MCF 10A (cell line): ENCODE data around the gene SLC6A19. TPM values are rescaled to one million over a fixed set of nuclear protein-coding genes. Genes with fewer than 3 reads are reported as not detected.

ENCODE experiments used
- BruUV-seq: library from RNA; stranded (reverse); fragments of 400-500 nt; replicated peaks from 2 replicates; lab custom pipeline; 2021; lab: Mats Ljungman, UMichigan
- CTCF ChIA-PET: fragments of 300-600 bp; sonication (Branson Sonifier 250); formaldehyde crosslinking; extraction: SDS; loops from one replicate; lab custom pipeline; 2021; ENCODE audit warnings: antibody characterized with exemption, inconsistent platforms; lab: Yijun Ruan, JAX
- POLR2A ChIA-PET: fragments of 300-600, 350-650 bp; sonication (Branson Sonifier 250); formaldehyde crosslinking; extraction: SDS; loops from one replicate; lab custom pipeline; 2020; ENCODE audit warnings: antibody characterized with exemption, inconsistent platforms; lab: Yijun Ruan, JAX
- DNase-seq: peaks from one replicate; pipeline ENCODE4 v3.0.0-alpha.2; 2018; ENCODE audit not compliant: unreplicated experiment
- H3K27ac Mint-ChIP-seq: one replicate; pipeline ENCODE4 v1.8.0; 2022; ENCODE audit warnings: mild to moderate bottlenecking, low read depth, mixed read lengths; ENCODE audit not compliant: unreplicated experiment
- H3K27me3 Mint-ChIP-seq: one replicate; pipeline ENCODE4 v1.8.0; 2022; ENCODE audit warnings: mixed read lengths; ENCODE audit not compliant: insufficient read depth, unreplicated experiment
- H3K36me3 Mint-ChIP-seq: one replicate; pipeline ENCODE4 v1.8.0; 2022; ENCODE audit warnings: mild to moderate bottlenecking, moderate library complexity, mixed read lengths; ENCODE audit not compliant: insufficient read depth, unreplicated experiment
- H3K4me1 Mint-ChIP-seq: one replicate; pipeline ENCODE4 v1.8.0; 2022; ENCODE audit warnings: mixed read lengths; ENCODE audit not compliant: insufficient read depth, unreplicated experiment
- H3K4me3 Mint-ChIP-seq: one replicate; pipeline ENCODE4 v1.8.0; 2022; ENCODE audit warnings: mild to moderate bottlenecking, moderate library complexity, mixed read lengths; ENCODE audit not compliant: unreplicated experiment
- H3K9me3 Mint-ChIP-seq: one replicate; pipeline ENCODE4 v1.8.0; 2022; ENCODE audit warnings: mixed read lengths; ENCODE audit not compliant: unreplicated experiment
- intact Hi-C: fragments of 100-400 bp; cut with micrococcal nuclease; formaldehyde crosslinking; loops from 2 replicates; pipeline ENCODE4 v1.14.1; 2022
- total RNA-seq: library from RNA; stranded (reverse); gene quantifications from 2 replicates; pipeline ENCODE4 v1.2.3, GENCODE V29; 2022
- TF ChIP-seq, protein P1 (sequence below): fragments of 200-600 bp; IDR thresholded peaks from one replicate; pipeline ENCODE4 v1.8.0; 2022; ENCODE audit warnings: antibody characterized with exemption, mild to moderate bottlenecking; ENCODE audit not compliant: unreplicated experiment

The SLC6A19 gene
- total RNA-seq, 1 experiment from 2014 or later, result not detected

DNA sequence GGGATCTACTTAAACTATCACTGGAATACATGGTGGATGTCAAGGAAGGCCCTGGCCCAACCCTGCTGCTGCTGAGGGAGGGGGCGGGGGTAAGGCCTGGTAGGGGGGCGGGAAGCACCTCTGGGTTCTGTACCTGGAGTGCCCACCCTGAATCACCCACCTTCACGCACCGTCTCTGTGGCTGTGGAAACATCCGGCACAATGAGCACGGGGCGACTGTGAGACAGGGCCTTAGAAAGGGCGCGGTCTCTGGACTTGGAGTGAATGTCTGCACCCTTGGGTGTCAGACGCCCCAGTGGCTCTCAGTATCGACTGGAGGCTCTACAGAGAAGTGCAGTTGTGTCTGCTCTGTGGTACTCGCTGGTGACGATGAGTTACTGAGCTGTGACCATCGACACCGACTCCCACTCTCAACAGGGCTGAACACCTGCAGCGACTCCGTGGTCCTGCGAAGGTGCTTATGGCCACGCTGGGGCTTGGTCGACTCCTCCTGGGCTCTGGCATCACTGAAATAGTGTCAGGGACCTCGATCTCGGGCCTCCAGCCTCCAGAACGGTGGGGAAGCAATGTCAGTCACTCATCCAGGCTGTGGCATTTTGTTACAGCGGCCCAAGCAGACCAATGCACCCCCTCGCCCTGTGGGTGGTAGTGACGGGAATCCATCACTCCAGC is 25.5 kb upstream of the SLC6A19 start:
- TF ChIP-seq, protein P1, sequence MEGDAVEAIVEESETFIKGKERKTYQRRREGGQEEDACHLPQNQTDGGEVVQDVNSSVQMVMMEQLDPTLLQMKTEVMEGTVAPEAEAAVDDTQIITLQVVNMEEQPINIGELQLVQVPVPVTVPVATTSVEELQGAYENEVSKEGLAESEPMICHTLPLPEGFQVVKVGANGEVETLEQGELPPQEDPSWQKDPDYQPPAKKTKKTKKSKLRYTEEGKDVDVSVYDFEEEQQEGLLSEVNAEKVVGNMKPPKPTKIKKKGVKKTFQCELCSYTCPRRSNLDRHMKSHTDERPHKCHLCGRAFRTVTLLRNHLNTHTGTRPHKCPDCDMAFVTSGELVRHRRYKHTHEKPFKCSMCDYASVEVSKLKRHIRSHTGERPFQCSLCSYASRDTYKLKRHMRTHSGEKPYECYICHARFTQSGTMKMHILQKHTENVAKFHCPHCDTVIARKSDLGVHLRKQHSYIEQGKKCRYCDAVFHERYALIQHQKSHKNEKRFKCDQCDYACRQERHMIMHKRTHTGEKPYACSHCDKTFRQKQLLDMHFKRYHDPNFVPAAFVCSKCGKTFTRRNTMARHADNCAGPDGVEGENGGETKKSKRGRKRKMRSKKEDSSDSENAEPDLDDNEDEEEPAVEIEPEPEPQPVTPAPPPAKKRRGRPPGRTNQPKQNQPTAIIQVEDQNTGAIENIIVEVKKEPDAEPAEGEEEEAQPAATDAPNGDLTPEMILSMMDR, result no peak
- intact Hi-C loops, result no loop called here
- ChIA-PET POLR2A (no interaction called here), CTCF (interaction anchor here (3.8 kb wide), 1 partner anchor 253 kb away, joined by 34 read pairs; no protein-coding TSS in a partner anchor)
- H3K27me3 Mint-ChIP-seq, result peaks cover 8% of the 10 kb centered on the region
- H3K4me1 Mint-ChIP-seq, result no peaks in the 10 kb centered on the region
- BruUV-seq, result no TSS peak
- H3K4me3 Mint-ChIP-seq, result no peak overlapping the region
- DNase-seq, result no peak
- H3K36me3 Mint-ChIP-seq, result no peaks in the 10 kb centered on the region
- H3K9me3 Mint-ChIP-seq, result no peaks in the 10 kb centered on the region
- H3K27ac Mint-ChIP-seq, result no peak overlapping the region

DNA sequence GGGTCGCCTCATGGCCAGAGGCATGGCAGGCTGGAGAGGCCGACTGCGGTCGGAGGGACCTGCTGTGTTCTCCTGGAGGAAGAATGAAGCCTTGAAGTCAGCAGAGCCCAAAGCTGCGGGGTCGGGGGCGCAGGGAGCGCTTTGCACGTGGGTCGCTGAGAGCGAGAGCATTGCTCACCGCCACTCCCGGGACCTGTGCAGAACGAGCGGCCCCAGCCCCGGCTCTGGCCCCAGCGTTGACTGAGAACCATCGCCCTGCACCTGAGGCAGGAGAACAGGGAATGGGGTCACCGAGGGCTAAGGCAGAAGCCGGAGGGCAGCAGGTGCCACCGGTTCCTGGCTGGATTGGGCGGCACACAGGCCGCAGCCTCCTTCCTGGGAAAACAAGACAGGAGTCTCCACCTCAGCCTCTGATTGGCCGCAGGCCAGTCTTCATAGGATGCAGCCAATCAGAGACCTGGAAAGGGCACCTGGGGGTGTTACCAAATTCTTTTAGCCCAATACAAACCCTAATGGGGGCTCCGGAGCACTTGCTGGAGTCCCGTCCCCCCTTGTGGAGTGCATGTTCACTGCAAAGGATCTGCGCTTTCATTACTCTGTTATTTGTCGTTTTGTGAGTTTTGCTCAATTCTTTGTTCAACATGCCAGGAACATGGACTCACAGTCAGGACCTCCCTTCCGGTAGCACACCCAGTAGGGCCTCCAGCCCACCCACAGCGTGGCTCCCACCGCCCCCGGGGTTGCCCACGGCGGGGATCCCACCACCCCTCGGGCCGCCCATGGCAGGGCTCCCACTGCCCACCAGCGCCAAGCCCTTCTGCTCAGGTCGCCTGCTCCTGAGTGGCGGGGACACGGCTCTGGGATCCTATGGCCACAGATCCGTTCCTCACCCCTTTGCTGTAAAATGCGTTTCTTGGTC is 24.7 kb upstream of the SLC6A19 start:
- ChIA-PET POLR2A (no interaction called here), CTCF (interaction anchor here (1.0 kb wide), 1 partner anchor 10 kb away, joined by 4 read pairs; no protein-coding TSS in a partner anchor)
- H3K27me3 Mint-ChIP-seq, result peaks cover under 1% of the 10 kb centered on the region
- H3K36me3 Mint-ChIP-seq, result no peaks in the 10 kb centered on the region
- no peak overlapping the region for H3K27ac Mint-ChIP-seq
- no peaks in the 10 kb centered on the region for H3K9me3 Mint-ChIP-seq
- TF ChIP-seq, protein P1, result no peak
- no peak overlapping the region for H3K4me3 Mint-ChIP-seq
- intact Hi-C loops, result no loop called here
- H3K4me1 Mint-ChIP-seq, result no peaks in the 10 kb centered on the region
- BruUV-seq, result no TSS peak
- DNase-seq, result no peak

DNA sequence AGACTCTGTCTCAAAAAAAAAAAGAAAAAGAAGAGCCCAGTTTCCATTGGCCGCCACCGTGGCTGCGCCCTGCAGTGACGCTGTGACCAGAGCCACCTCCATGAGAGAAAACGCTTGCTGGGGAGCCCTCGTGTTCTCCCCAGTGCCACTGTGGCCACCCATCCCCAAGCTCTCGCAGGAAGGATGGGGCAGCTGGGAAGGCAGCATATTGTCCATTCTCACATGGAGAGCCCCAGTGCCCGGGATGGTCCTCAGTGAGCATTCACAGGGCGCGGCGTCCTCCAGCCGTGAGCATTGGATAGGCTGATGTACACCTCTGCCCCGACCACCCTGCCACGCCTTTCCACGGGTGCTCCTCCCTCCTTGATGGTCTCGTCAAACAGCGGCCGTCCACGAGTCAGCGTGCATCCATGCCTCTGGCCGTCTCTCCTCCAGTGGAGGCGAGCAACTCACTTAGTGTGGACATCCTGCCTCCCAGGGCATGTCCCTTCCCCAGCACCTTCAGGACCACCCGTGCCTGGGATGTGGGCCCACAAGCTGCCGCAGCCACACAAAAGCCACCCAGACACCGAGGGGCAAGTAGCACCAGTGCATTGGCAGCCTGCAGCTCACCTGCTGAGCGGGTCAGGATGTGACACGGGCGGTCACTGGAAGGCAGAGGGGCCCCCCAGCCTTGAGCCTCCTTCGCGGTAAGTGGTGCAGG is 23.4 kb upstream of the SLC6A19 start:
- TF ChIP-seq, protein P1, result no peak
- no peaks in the 10 kb centered on the region for H3K9me3 Mint-ChIP-seq
- DNase-seq, result no peak
- no peaks in the 10 kb centered on the region for H3K36me3 Mint-ChIP-seq
- ChIA-PET POLR2A (no interaction called here), CTCF (interaction anchor here (1.0 kb wide), 1 partner anchor 11 kb away, joined by 4 read pairs; no protein-coding TSS in a partner anchor)
- H3K4me3 Mint-ChIP-seq, result no peak overlapping the region
- no peak overlapping the region for H3K27ac Mint-ChIP-seq
- no peaks in the 10 kb centered on the region for H3K4me1 Mint-ChIP-seq
- intact Hi-C loops, result no loop called here
- BruUV-seq, result no TSS peak
- no peaks in the 10 kb centered on the region for H3K27me3 Mint-ChIP-seq
